GM21423 (cell line): ENCODE data around the gene SH3RF1.

ENCODE experiments used
- ATAC-seq: cut with Tn5 transposase; IDR thresholded peaks from one replicate; pipeline ENCODE4 v1.9.1; 2021; ENCODE audit warnings: mild to moderate bottlenecking, moderate library complexity; ENCODE audit not compliant: unreplicated experiment

Gene SH3RF1

DNA sequence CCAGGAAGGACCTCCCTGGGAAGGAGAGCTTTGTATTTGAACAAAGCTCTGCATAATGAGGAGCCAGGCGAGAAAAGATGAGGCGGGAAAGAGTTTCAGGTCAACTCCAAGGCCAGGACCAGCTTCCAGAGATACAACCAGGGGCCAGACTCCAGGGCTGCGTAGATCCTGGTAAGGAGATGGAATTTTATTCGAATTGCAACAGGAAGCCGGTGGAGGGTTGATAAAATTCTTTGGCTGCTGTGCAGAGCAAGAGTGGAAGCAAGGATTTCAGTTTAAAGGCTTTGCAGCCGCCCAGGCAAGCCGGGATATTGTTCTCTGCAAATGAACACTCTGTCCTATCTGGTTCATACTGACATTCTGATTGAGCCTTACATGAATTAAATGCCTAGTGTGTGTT is 220.5 kb downstream of the SH3RF1 start:
- no peak for ATAC-seq

DNA sequence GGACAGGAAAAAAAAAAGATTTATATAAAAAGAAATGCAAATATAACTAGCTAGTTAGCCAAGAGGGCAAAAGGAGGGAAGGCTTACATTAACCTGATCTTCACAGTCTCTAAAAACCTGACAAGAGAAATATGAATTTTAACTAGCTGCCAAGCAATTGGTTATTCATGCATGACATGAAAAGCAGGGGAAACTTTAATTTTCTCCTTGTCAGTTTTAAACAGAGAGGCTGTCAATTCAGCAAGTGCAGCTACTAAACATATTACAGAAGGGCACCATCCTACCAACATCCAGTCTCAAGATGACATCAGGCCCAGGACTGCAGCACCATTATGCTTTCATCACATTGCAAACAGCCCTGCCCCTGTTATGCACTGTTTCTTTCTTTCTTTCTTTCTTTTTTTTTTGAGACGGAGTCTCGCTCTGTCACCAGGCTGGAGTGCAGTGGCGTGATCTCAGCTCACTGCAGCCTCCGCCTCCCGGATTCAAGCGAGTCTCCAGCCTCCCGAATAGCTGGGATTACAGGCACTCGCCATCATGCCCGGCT is 221.8 kb downstream of the SH3RF1 start:
- ATAC-seq: no peak

DNA sequence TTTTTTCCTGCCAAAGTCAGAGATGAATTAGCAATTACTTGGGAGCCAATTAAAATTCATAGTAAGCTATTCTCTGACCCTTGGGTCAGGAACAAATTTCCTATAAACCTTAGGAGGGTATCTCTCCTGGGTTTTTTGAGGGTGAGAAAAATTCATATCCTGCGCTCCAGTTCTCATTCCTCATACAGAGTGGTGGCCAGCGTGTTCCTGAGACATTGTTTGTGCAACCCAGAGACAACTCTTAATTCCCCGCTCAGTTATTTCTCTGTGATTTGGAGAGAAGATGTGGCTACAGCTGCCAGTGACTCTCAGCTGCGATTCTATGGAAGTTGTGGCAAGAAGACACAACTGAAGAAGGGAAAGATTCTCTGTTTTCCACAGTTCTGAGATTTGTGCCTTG is 222.8 kb downstream of the SH3RF1 start:
- no peak for ATAC-seq

DNA sequence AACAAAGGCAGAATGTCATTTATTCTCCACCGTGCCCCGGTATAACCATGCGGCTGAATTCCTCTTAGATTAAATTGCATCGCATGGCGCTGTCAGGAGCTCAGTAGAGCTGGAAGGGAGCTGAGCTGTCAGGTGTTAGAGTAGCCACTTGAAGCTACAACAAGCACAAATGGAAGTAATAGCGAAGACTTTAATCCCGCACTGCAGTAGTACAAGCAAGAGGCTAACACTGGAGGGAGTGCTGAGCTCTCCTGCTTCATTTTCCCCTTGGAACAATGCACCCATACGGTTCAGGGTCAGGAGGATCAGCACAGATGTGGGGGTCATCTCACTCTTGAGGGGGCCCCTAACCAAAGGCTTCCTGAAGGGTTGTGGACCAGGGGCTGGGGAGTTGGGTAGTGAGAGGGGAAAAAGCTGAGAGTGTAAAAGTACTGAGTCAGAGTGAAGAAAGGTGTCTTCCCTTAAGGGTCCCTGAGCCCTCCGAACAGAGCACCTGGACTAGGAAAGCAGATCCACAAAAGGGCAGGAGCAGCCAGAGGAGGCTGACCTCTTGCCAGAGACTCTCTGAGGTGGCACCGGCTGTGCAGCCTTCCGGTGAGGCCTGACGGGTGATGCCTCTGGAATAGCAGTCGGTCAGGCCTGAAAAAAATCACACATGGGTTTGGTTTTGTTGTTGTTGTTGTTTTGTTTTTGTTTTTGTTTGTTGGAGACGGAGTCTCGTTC is 224.7 kb downstream of the SH3RF1 start:
- no peak for ATAC-seq

DNA sequence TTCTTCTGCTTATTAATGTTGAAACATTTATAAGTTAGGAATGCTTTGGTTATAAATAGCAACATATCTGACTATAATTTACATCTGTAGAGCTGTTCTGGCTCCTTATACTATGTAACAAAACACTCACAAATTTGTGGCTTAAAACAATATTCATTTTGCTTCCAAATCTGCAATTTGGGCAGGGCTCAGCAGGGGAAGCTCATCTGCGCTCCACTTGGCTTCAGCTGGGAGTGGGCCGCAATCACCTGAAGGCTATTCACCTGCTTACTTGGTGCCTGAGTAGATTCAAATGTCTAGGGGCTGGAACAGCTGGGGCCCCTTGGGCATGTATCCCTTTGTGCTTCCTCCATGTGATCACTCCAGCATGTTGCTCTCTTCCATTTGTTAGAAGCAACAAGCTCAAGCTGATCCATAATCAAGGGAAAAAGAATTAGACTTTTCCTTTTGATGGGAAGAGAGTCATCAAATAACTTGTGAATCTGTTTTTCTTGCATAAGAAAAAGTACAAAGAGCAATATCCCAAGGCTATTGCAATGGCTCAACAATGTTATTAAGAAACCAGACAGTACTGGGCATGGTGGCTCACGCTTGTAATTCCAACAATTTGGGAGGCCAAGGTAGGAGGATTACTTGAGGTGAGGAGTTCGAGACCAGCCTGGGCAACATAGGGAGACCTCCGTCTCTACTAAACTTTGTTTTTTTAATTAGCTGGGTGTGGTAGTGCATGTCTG is 225.9 kb downstream of the SH3RF1 start:
- no peak for ATAC-seq
